ENCODE data around the gene CABYR.

CABYR gene

DNA sequence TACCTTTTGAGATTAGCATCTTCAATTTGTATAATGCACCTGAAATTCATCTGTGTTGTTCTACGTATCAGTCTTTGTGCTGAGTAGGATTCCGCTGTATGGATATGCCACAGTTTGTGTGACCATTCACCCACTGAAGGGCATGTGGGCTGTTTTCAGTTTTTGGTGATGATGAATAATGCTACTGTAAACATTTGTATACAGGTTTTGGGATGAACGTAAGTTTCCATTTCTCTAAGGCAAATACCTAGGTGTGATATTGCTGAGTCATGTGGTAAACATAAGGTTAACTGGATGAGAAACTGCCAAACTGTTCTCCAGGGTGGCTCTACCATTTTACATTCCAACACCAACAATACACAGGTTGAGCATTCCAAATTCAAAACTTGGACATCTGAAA lies 35.1 kb downstream of the CABYR start:
- WGBS: 98% methylated on average over 3 of the region's 3 CpGs

DNA sequence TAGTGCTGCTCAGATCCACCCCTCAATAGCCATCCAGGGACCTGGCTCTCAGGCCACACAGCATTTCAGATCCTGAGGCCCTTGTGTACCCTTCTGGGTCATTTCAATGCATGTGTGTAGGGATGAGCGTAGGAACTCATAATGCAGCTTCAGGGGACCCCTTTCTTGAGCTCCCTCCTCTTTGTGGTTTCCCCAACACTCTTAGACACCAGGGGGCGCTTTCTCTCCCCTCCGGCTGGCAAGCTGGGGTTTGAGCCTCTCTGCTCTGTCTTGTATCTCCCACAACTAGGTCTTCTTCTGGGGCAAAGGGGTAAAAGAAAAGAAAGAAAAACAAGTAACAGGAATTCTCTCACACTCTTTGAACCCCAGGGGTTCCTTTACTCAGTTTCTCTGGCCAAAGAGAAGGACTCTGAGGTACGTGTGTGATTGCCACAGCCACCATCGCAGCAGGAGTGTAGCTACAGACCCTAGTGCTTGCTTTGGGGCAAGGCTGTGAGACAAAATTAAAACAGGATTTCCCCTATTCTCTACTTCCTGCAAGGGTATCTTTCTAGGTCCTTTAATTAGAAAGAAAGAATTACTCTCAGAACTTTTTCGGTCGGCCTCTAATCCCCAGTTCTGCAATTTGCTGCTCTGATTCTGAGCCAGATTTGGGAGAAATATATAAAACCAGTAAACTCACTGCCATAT lies 38.0 kb downstream of the CABYR start:
- Histone ChIP-seq H3K9ac (ENCODE audit: low read depth, low read length) (no peak overlapping the region), H3K9me3 (ENCODE audit: insufficient read depth, low read depth, low read length) (no peaks in the 10 kb centered on the region), H3K36me3 (ENCODE audit: insufficient read depth, low read length) (peaks cover 29% of the 10 kb centered on the region), H3K4me1 (ENCODE audit: insufficient read depth, low read length) (0 out of 2 replicates have a peak, but pooled peaks cover under 1% of the 10 kb centered on the region), H3K27ac (ENCODE audit: low read depth, low read length) (no peak overlapping the region), H3K4me3 (ENCODE audit: low read length) (no peak overlapping the region), H3K27me3 (ENCODE audit: insufficient read depth, low read length) (no peaks in the 10 kb centered on the region)
- WGBS: 65% methylated on average over 7 of the region's 7 CpGs

More for the DNA sequence above, 35.1 kb downstream of the CABYR start:
- Histone ChIP-seq H3K27ac (ENCODE audit: low read depth, low read length) (no peak overlapping the region), H3K9me3 (ENCODE audit: insufficient read depth, low read depth, low read length) (no peaks in the 10 kb centered on the region), H3K36me3 (ENCODE audit: insufficient read depth, low read length) (peaks cover 26% of the 10 kb centered on the region), H3K9ac (ENCODE audit: low read depth, low read length) (no peak overlapping the region), H3K4me3 (ENCODE audit: low read length) (no peak overlapping the region), H3K4me1 (ENCODE audit: insufficient read depth, low read length) (no peaks in the 10 kb centered on the region), H3K27me3 (ENCODE audit: insufficient read depth, low read length) (no peaks in the 10 kb centered on the region)

DNA sequence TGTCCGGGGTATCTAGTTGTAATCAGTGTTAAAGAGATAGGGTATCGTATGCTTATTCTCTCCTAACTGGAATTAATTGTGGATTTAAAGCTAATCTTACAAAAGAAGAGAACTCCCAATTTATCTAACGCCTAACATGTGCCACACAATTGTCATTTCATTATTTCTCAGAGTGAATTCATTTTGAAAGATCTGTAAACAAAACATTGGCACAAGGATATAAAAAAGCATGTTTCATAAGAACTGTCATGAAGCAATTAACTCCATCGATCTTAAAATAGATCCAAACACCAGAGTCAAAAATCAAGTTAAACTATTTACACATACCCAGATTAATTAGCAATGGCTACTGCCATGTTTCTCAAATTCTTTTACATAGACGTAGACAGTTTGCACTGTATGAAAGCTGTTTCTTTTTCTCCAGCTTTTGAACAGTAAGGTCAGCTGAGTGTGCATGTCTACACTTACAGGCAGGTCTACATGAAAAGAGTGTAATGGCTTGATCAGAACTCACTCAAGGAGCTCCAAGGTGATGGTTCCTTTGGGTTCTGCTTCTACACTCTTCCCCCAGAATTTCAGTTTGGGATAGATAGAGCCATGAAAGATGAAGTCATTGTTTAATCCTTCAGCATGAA lies 38.8 kb downstream of the CABYR start:
- Histone ChIP-seq H3K4me1 (ENCODE audit: insufficient read depth, low read length) (0 out of 2 replicates have a peak, but pooled peaks cover 5% of the 10 kb centered on the region), H3K27ac (ENCODE audit: low read depth, low read length) (no peak overlapping the region), H3K36me3 (ENCODE audit: insufficient read depth, low read length) (peaks cover 29% of the 10 kb centered on the region), H3K4me3 (ENCODE audit: low read length) (no peak overlapping the region), H3K9me3 (ENCODE audit: insufficient read depth, low read depth, low read length) (no peaks in the 10 kb centered on the region), H3K27me3 (ENCODE audit: insufficient read depth, low read length) (no peaks in the 10 kb centered on the region), H3K9ac (ENCODE audit: low read depth, low read length) (no peak overlapping the region)
- WGBS: 91% methylated on average over 3 of the region's 5 CpGs

DNA sequence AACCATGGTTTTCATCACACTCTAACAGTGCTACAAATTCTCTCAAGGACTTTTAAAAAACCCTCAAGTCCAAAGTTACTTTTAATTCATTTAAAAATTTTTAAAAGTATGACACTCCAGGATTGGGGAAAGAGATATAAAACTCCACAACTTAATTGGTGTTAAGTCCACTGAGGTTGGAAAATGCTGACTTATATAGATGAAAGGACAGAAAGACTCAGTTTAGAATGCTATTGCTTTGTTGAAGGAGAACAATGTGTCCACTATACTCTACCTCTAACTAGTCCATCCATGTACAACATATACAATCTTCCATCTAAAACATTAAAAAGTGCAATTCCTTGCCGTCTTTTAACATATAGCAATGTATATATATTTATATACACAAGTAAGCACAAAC lies 41.2 kb downstream of the CABYR start:
- peaks cover 18% of the 10 kb centered on the region; the same call in 1 of the 2 replicates for H3K36me3 ChIP-seq (ENCODE audit: insufficient read depth, low read length)
- H3K9me3 ChIP-seq (ENCODE audit: insufficient read depth, low read depth, low read length): no peaks in the 10 kb centered on the region
- no peak overlapping the region for H3K4me3 ChIP-seq (ENCODE audit: low read length)
- H3K27ac ChIP-seq (ENCODE audit: low read depth, low read length): no peak overlapping the region
- no peaks in the 10 kb centered on the region for H3K27me3 ChIP-seq (ENCODE audit: insufficient read depth, low read length)
- 100% methylated on average over 1 of the region's 1 CpG for WGBS
- no peak overlapping the region for H3K9ac ChIP-seq (ENCODE audit: low read depth, low read length)
- H3K4me1 ChIP-seq (ENCODE audit: insufficient read depth, low read length): peaks cover 8% of the 10 kb centered on the region

DNA sequence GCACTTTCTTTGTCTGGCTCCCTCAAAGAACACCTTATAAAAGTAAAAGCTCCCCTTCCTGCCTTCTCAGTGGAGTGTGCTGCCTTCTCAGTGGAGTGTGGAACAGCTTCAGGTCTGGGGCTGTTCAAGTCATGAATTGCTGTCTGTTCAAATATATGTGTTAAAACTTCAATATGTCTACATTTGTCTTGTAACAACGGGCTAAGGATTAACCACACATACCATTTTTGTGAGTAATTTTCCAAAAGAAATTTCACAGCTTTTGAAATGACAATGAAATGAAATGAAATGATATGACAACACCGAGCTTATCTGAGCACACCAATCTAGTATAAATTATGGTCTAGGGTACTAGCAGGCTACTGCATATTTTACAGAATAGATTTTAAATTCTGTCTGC lies 42.9 kb downstream of the CABYR start:
- no peaks in the 10 kb centered on the region for H3K27me3 ChIP-seq (ENCODE audit: insufficient read depth, low read length)
- no peak overlapping the region for H3K4me3 ChIP-seq (ENCODE audit: low read length)
- peaks cover 8% of the 10 kb centered on the region for H3K4me1 ChIP-seq (ENCODE audit: insufficient read depth, low read length)
- 92% methylated on average over 2 of the region's 2 CpGs for WGBS
- H3K36me3 ChIP-seq (ENCODE audit: insufficient read depth, low read length): peaks cover 18% of the 10 kb centered on the region; the same call in 1 of the 2 replicates
- no peak overlapping the region for H3K9ac ChIP-seq (ENCODE audit: low read depth, low read length)
- H3K9me3 ChIP-seq (ENCODE audit: insufficient read depth, low read depth, low read length): no peaks in the 10 kb centered on the region
- H3K27ac ChIP-seq (ENCODE audit: low read depth, low read length): no peak overlapping the region

DNA sequence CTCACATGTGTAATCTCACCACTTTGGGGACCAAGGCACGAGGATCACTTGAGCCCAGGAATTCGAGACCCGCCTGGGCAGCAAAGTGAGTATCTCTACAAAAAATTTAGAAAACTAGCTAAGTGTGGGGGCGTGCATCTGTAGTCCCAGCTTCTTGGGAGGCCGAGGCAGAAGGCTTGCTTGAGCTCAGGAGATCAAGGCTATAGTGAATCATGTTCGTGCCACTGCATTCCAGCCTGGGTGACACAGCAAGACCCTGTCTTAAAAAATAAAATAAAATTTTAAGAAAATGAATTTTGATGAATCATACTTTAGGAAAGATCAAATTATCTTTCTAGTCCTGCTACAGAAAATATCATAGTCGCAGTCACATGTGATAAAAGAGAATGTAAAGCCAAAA lies 46.9 kb downstream of the CABYR start:
- no peaks in the 10 kb centered on the region for H3K27me3 ChIP-seq (ENCODE audit: insufficient read depth, low read length)
- 0 out of 2 replicates have a peak, but pooled peaks cover 3% of the 10 kb centered on the region for H3K36me3 ChIP-seq (ENCODE audit: insufficient read depth, low read length)
- WGBS: 97% methylated on average over 7 of the region's 7 CpGs
- H3K9me3 ChIP-seq (ENCODE audit: insufficient read depth, low read depth, low read length): no peaks in the 10 kb centered on the region
- H3K9ac ChIP-seq (ENCODE audit: low read depth, low read length): no peak overlapping the region
- no peak overlapping the region for H3K4me3 ChIP-seq (ENCODE audit: low read length)
- H3K27ac ChIP-seq (ENCODE audit: low read depth, low read length): no peak overlapping the region
- peaks cover 19% of the 10 kb centered on the region for H3K4me1 ChIP-seq (ENCODE audit: insufficient read depth, low read length)

DNA sequence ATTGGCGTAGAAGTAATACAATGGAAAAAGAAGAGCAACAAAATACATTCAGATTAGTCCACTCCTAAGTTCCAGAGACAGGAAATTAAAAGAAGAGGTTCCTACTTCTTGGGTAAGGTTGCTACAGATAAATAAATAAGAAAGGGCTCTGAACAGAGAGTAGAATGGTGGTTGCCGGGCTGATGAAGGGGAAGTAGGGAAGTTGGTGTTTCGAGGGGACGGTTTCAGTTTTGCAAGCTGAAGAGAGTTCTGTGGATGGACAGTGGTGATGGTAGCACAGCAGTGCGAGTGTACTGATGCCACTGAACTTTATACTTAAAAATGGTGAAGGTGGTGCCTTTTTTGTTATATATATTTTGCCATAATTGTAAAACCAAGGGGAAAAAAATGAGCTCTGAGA lies 48.2 kb downstream of the CABYR start:
- 92% methylated on average over 4 of the region's 5 CpGs for WGBS
- Histone ChIP-seq H3K27me3 (ENCODE audit: insufficient read depth, low read length) (no peaks in the 10 kb centered on the region), H3K9ac (ENCODE audit: low read depth, low read length) (no peak overlapping the region), H3K4me1 (ENCODE audit: insufficient read depth, low read length) (peaks cover 16% of the 10 kb centered on the region), H3K36me3 (ENCODE audit: insufficient read depth, low read length) (no peaks in the 10 kb centered on the region), H3K4me3 (ENCODE audit: low read length) (no peak overlapping the region), H3K9me3 (ENCODE audit: insufficient read depth, low read depth, low read length) (no peaks in the 10 kb centered on the region), H3K27ac (ENCODE audit: low read depth, low read length) (no peak overlapping the region)

DNA sequence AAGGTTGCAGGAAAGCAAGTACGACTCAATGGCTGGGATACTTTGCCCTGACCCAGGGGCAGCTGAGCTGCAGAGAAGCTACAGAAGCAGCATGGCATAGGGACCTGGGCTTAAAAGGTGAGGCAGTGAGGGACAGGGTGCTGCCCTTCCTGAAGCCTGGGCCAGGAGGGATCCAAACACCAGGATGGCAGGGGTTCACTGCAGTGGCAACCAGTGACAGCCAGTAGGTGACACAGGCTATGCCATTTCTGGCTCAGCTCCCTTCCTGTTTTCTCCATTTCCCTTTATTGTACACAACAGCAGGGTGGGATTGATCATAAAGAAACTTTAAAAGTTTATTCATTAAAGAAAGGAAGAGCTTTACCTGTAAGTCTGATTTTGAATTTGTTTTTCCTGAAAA lies 48.8 kb downstream of the CABYR start:
- no peak overlapping the region for H3K27ac ChIP-seq (ENCODE audit: low read depth, low read length)
- WGBS: 94% methylated on average over 1 of the region's 1 CpG
- H3K36me3 ChIP-seq (ENCODE audit: insufficient read depth, low read length): no peaks in the 10 kb centered on the region
- H3K4me3 ChIP-seq (ENCODE audit: low read length): no peak overlapping the region
- peaks cover 14% of the 10 kb centered on the region for H3K4me1 ChIP-seq (ENCODE audit: insufficient read depth, low read length)
- H3K27me3 ChIP-seq (ENCODE audit: insufficient read depth, low read length): no peaks in the 10 kb centered on the region
- H3K9ac ChIP-seq (ENCODE audit: low read depth, low read length): no peak overlapping the region
- no peaks in the 10 kb centered on the region for H3K9me3 ChIP-seq (ENCODE audit: insufficient read depth, low read depth, low read length)

DNA sequence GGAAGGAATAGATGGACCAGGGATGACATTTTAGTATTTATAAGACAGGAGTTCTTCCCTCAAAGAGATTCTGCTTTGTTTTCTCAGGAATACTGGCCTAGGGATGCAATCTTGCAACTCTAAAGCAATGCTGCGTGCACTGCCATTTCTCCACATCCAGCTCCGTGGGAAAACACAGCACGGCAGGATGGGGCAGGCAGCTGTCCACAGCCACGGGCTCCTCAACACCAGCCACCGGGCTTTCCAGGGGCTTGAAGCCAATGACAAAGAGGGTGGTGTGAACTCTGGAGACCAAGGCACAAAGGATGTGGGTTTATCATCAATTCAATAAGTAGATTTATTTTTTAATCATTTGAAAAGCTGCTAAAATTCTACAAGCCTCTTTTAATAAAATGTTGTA lies 49.3 kb downstream of the CABYR start:
- no peak overlapping the region for H3K9ac ChIP-seq (ENCODE audit: low read depth, low read length)
- H3K27ac ChIP-seq (ENCODE audit: low read depth, low read length): no peak overlapping the region
- WGBS: 91% methylated on average over 5 of the region's 5 CpGs
- H3K4me3 ChIP-seq (ENCODE audit: low read length): no peak overlapping the region
- peaks cover 14% of the 10 kb centered on the region for H3K4me1 ChIP-seq (ENCODE audit: insufficient read depth, low read length)
- H3K27me3 ChIP-seq (ENCODE audit: insufficient read depth, low read length): no peaks in the 10 kb centered on the region
- H3K36me3 ChIP-seq (ENCODE audit: insufficient read depth, low read length): no peaks in the 10 kb centered on the region
- no peaks in the 10 kb centered on the region for H3K9me3 ChIP-seq (ENCODE audit: insufficient read depth, low read depth, low read length)

DNA sequence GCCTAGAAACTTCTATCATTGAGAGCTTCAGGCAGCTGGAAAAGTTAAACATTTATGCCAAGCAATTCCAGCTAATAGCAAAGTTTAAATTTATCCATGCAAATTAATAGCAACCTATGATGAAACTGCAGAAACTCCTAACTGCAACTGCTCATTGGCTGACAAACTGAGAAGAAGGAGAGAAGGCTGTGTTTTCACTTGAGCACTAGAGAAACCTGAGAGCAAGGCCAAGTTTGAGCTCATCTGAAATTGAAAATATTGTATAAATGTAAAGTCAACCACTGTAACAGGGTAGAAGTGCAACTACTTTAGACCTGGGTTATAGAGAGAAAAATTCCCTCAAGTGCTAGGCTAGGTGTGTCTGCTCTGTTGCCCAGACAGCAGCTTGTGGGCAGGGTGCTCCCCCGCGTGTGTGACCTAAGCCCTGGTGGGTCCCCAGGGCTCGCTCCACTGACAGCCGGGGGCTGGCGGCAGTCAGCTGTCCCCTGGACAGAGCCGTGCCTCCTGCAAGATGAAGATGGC lies 50.2 kb downstream of the CABYR start:
- no peak overlapping the region for H3K9ac ChIP-seq (ENCODE audit: low read depth, low read length)
- peaks cover 14% of the 10 kb centered on the region for H3K4me1 ChIP-seq (ENCODE audit: insufficient read depth, low read length)
- no peak overlapping the region for H3K27ac ChIP-seq (ENCODE audit: low read depth, low read length)
- no peaks in the 10 kb centered on the region for H3K9me3 ChIP-seq (ENCODE audit: insufficient read depth, low read depth, low read length)
- H3K36me3 ChIP-seq (ENCODE audit: insufficient read depth, low read length): no peaks in the 10 kb centered on the region; the same call in 1 of the 2 replicates
- H3K27me3 ChIP-seq (ENCODE audit: insufficient read depth, low read length): no peaks in the 10 kb centered on the region
- WGBS: 78% methylated on average over 6 of the region's 6 CpGs
- H3K4me3 ChIP-seq (ENCODE audit: low read length): no peak overlapping the region

DNA sequence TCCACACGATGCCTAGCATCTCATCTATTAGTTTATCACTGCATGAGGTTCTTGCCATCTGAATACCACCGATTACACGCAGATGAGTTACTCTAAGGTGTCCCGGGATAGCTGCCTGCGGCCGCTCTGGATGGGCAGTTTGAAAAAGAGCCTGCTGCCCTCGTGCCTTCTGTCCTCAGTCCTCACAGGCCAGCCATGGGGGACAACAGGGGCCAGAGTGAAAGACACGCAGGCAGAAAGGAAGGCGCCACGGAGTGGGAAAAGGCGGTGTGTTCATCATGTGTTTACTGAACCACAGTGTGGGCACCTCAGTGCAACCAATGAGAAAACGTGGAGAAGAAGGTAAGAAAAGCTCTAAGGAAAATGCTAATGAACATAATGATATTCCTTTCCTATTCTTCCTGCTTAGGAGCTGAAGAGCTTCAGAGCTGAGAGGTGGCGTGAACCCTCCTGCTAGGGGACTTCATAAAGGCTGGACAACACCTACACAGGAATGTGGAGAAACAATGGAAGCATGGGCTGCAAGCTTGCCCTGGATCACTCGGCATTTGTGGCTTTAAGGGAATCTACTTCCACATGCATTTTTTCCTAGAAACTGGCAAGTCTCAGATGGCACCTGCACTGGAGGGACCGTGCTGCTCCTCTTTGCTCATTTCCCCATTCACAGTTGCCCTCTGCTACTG lies 50.9 kb downstream of the CABYR start:
- Histone ChIP-seq H3K4me3 (ENCODE audit: low read length) (no peak overlapping the region), H3K9me3 (ENCODE audit: insufficient read depth, low read depth, low read length) (no peaks in the 10 kb centered on the region), H3K36me3 (ENCODE audit: insufficient read depth, low read length) (peaks cover 5% of the 10 kb centered on the region; the same call in 1 of the 2 replicates), H3K27ac (ENCODE audit: low read depth, low read length) (no peak overlapping the region), H3K9ac (ENCODE audit: low read depth, low read length) (no peak overlapping the region), H3K27me3 (ENCODE audit: insufficient read depth, low read length) (no peaks in the 10 kb centered on the region), H3K4me1 (ENCODE audit: insufficient read depth, low read length) (peaks cover 14% of the 10 kb centered on the region)
- 92% methylated on average over 14 of the region's 15 CpGs for WGBS

All from HUES64 (cell line).